Panc1 (cell line): ENCODE data around the gene FGF22. TPM values are rescaled to one million over a fixed set of nuclear protein-coding genes. Genes with fewer than 3 reads are reported as not detected.

ENCODE experiments used
- ATAC-seq: fragments of 200-7000 bp; cut with Tn5 transposase; 2 replicates; pipeline ENCODE4 v1.9.1; 2020; ENCODE audit warnings: mild to moderate bottlenecking, moderate library complexity
- BruUV-seq: library from RNA; stranded (reverse); fragments of 400-500 nt; replicated peaks from 2 replicates; lab custom pipeline; 2021; lab: Mats Ljungman, UMichigan
- CTCF ChIA-PET: fragments of 300-600 bp; sonication (Branson Sonifier 250); formaldehyde crosslinking; loops from one replicate; lab custom pipeline; 2022; ENCODE audit warnings: antibody characterized with exemption; lab: Charles Lee
- POLR2A ChIA-PET: fragments of 300-600 bp; sonication (Branson Sonifier 250); formaldehyde crosslinking; loops from one replicate; lab custom pipeline; 2022; ENCODE audit warnings: antibody characterized with exemption; lab: Charles Lee
- DNase-seq: peaks from one replicate; pipeline ENCODE4 v3.0.0-alpha.2; 2010; ENCODE audit warnings: low read depth, low spot score
- H3K27ac ChIP-seq: 2 replicates; pipeline ENCODE4 v1.5.1; 2011; ENCODE audit warnings: mild to moderate bottlenecking, low read length, inconsistent platforms
- H3K27me3 ChIP-seq: fragments of 200-500 bp; sonication (Bioruptor generic); 2 replicates; pipeline ENCODE4 v1.6.0; 2014; ENCODE audit warnings: low read length, inconsistent platforms; ENCODE audit not compliant: control insufficient read depth, insufficient read depth
- H3K36me3 ChIP-seq: fragments of 200-500 bp; sonication (Bioruptor generic); 2 replicates; pipeline ENCODE4 v1.5.1; 2014; ENCODE audit warnings: inconsistent platforms, mild to moderate bottlenecking, low read length, moderate library complexity; ENCODE audit not compliant: control insufficient read depth, insufficient read depth
- H3K4me1 ChIP-seq: 2 replicates; pipeline ENCODE4 v1.5.1; 2011; ENCODE audit warnings: inconsistent platforms, mild to moderate bottlenecking, low read length, moderate library complexity; ENCODE audit not compliant: control insufficient read depth, insufficient read depth
- H3K4me3 ChIP-seq, 2 experiments: 2 replicates each; pipeline ENCODE4 v1.5.1; 2011 to 2012; ENCODE audit warnings: low read depth in 2 of 2, low read length in 2 of 2, mild to moderate bottlenecking in 2 of 2, inconsistent platforms in 1 of 2, moderate library complexity in 1 of 2
- H3K9me3 ChIP-seq: fragments of 200-500 bp; sonication (Bioruptor generic); 2 replicates; pipeline ENCODE4 v1.5.1; 2014; ENCODE audit warnings: low read depth, mild to moderate bottlenecking, inconsistent platforms, low read length, moderate library complexity; ENCODE audit not compliant: control insufficient read depth, insufficient read depth
- POLR2AphosphoS5 ChIP-seq: IDR thresholded peaks from 2 replicates; pipeline ENCODE4 v1.6.1; 2012; ENCODE audit warnings: mild to moderate bottlenecking, low read depth, low read length, moderate library complexity
- SIN3A ChIP-seq: IDR thresholded peaks from 2 replicates; pipeline ENCODE4 v1.6.1; 2012; ENCODE audit warnings: low read depth, mild to moderate bottlenecking, low read length, moderate library complexity, borderline replicate concordance; ENCODE audit not compliant: insufficient read depth
- TCF7L2 ChIP-seq: IDR thresholded peaks from 2 replicates; pipeline ENCODE4 v1.6.1; 2011; ENCODE audit warnings: mild to moderate bottlenecking, low read depth, low read length, inconsistent platforms
- in situ Hi-C: cut with HindIII; loops from 2 replicates; pipeline ENCODE4 v1.10.0; 2016; ENCODE audit warnings: low sequenced_read_pairs, low pct_unique_long_range_greater_than_20kb
- intact Hi-C: fragments of 100-400 bp; cut with micrococcal nuclease; formaldehyde crosslinking; loops from one replicate; pipeline ENCODE4 v1.10.0; 2022; ENCODE audit not compliant: unreplicated experiment
- total RNA-seq: library from RNA; stranded (reverse); gene quantifications from one replicate; pipeline ENCODE4 v1.2.1, GENCODE V29; 2021; ENCODE audit not compliant: unreplicated experiment
- TF ChIP-seq, protein P1 (sequence below): fragments of 450-650 bp; IDR thresholded peaks from 2 replicates; pipeline ENCODE4 v1.5.1; 2017; ENCODE audit warnings: mild to moderate bottlenecking
- TF ChIP-seq, protein P2 (sequence below), 2 experiments: IDR thresholded peaks; 2 replicates each; pipeline ENCODE4 v1.6.1; 2011 to 2012; ENCODE audit warnings: low read depth in 2 of 2, control low read depth in 1 of 2, low read length in 1 of 2, mild to moderate bottlenecking in 1 of 2, moderate library complexity in 1 of 2; ENCODE audit not compliant: insufficient read depth in 1 of 2

FGF22 gene
- total RNA-seq, 1 experiment from 2014 or later = 0.72 TPM

GRCh38 chr19:609004-609346 is 30.7 kb upstream of the FGF22 start:
- ChIA-PET CTCF (no interaction called here), POLR2A (interaction anchor here (0.5 kb wide), 1 partner anchor 78 kb away, joined by 4 read pairs; no protein-coding TSS in a partner anchor)
- in situ Hi-C loops (no loop called here), intact Hi-C loops (no loop called here)
- Histone ChIP-seq H3K36me3 (no peaks in the 10 kb centered on the region), H3K9me3 (no peaks in the 10 kb centered on the region), H3K27me3 (no peaks in the 10 kb centered on the region), H3K4me1 (peaks cover 26% of the 10 kb centered on the region), H3K27ac (no peak overlapping the region; the same call in none of the 2 replicates), H3K4me3 (no peak overlapping the region)
- no peak for DNase-seq
- TF ChIP-seq POLR2AphosphoS5 (peak; percentile 30; the same call in 1 of the 2 replicates), SIN3A (no peak), TCF7L2 (no peak)
- ATAC-seq = peak; percentile 71
- BruUV-seq = no TSS peak

- ChIA-PET CTCF (interaction anchor here (0.6 kb wide), 1 partner anchor 328 kb away, joined by 4 read pairs; no protein-coding TSS in a partner anchor), POLR2A (no interaction called here)
- TF ChIP-seq TCF7L2 (no peak), SIN3A (no peak), POLR2AphosphoS5 (no peak; the same call in 1 of the 2 replicates)
- TF ChIP-seq, protein P1, sequence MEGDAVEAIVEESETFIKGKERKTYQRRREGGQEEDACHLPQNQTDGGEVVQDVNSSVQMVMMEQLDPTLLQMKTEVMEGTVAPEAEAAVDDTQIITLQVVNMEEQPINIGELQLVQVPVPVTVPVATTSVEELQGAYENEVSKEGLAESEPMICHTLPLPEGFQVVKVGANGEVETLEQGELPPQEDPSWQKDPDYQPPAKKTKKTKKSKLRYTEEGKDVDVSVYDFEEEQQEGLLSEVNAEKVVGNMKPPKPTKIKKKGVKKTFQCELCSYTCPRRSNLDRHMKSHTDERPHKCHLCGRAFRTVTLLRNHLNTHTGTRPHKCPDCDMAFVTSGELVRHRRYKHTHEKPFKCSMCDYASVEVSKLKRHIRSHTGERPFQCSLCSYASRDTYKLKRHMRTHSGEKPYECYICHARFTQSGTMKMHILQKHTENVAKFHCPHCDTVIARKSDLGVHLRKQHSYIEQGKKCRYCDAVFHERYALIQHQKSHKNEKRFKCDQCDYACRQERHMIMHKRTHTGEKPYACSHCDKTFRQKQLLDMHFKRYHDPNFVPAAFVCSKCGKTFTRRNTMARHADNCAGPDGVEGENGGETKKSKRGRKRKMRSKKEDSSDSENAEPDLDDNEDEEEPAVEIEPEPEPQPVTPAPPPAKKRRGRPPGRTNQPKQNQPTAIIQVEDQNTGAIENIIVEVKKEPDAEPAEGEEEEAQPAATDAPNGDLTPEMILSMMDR = no peak
- TF ChIP-seq, protein P2, sequence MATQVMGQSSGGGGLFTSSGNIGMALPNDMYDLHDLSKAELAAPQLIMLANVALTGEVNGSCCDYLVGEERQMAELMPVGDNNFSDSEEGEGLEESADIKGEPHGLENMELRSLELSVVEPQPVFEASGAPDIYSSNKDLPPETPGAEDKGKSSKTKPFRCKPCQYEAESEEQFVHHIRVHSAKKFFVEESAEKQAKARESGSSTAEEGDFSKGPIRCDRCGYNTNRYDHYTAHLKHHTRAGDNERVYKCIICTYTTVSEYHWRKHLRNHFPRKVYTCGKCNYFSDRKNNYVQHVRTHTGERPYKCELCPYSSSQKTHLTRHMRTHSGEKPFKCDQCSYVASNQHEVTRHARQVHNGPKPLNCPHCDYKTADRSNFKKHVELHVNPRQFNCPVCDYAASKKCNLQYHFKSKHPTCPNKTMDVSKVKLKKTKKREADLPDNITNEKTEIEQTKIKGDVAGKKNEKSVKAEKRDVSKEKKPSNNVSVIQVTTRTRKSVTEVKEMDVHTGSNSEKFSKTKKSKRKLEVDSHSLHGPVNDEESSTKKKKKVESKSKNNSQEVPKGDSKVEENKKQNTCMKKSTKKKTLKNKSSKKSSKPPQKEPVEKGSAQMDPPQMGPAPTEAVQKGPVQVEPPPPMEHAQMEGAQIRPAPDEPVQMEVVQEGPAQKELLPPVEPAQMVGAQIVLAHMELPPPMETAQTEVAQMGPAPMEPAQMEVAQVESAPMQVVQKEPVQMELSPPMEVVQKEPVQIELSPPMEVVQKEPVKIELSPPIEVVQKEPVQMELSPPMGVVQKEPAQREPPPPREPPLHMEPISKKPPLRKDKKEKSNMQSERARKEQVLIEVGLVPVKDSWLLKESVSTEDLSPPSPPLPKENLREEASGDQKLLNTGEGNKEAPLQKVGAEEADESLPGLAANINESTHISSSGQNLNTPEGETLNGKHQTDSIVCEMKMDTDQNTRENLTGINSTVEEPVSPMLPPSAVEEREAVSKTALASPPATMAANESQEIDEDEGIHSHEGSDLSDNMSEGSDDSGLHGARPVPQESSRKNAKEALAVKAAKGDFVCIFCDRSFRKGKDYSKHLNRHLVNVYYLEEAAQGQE (IDR thresholded peaks at IDR 0.05; ENCODE audit: insufficient read depth in 1 of 2, low read depth in 2 of 2, low read length in 1 of 2) = no peak
- BruUV-seq = no TSS peak
- in situ Hi-C loops (no loop called here), intact Hi-C loops (no loop called here)
- ATAC-seq = peak; percentile 40
- Histone ChIP-seq H3K4me1 (peaks cover 26% of the 10 kb centered on the region), H3K9me3 (no peaks in the 10 kb centered on the region), H3K27me3 (no peaks in the 10 kb centered on the region), H3K4me3 (no peak overlapping the region), H3K36me3 (no peaks in the 10 kb centered on the region), H3K27ac (peak overlapping the region; percentile 46; the same call in 1 of the 2 replicates)
- DNase-seq = no peak
These were observed 29.4 kb upstream of the FGF22 start for GRCh38 chr19:610071-610800.
